ENCODE results near the gene USP9X.

- TF ChIP-seq CTCF (IDR thresholded peaks at IDR 0.05; ENCODE audit: low read length) (no peak), EZH2 (IDR thresholded peaks at IDR 0.05; ENCODE audit: borderline replicate concordance, low read length) (no peak)
Observed at GRCh38 chrX:41095174-41095573, 9.9 kb downstream of the USP9X start.

All from OCI-LY1 (cell line).